CD4-positive, alpha-beta memory T cell (primary cell): ENCODE measurements around the gene UMAD1. TPM values are rescaled to one million over a fixed set of nuclear protein-coding genes. Genes with fewer than 3 reads are reported as not detected.

ENCODE experiments used
- CTCF ChIA-PET: fragments of 350-600 bp; sonication (Branson Sonifier 250); formaldehyde crosslinking; loops from one replicate; lab custom pipeline; 2021; ENCODE audit warnings: inconsistent platforms; ENCODE audit not compliant: partially characterized antibody; lab: Charles Lee
- POLR2A ChIA-PET: fragments of 350-600 bp; sonication (Branson Sonifier 250); formaldehyde crosslinking; loops from one replicate; lab custom pipeline; 2021; ENCODE audit not compliant: partially characterized antibody; lab: Charles Lee
- DNase-seq, 5 donors: peaks; one replicate each; pipeline versions ENCODE4 v3.0.0 to v3.0.0-alpha.2; 2020 to 2022; ENCODE audit warnings: mixed read lengths in 1 of 5
- H3K27ac ChIP-seq: one replicate; pipeline ENCODE4 v1.7.0; 2013; ENCODE audit warnings: low read depth, low read length
- H3K27me3 ChIP-seq: 2 replicates; pipeline ENCODE4 v1.7.0; 2013; ENCODE audit warnings: mild to moderate bottlenecking, low read length, moderate library complexity; ENCODE audit not compliant: insufficient read depth
- H3K36me3 ChIP-seq: 2 replicates; pipeline ENCODE4 v1.7.0; 2013; ENCODE audit warnings: mild to moderate bottlenecking, low read length, moderate library complexity; ENCODE audit not compliant: insufficient read depth
- H3K4me1 ChIP-seq: 2 replicates; pipeline ENCODE4 v1.7.0; 2013; ENCODE audit warnings: mild to moderate bottlenecking, low read length, moderate library complexity; ENCODE audit not compliant: insufficient read depth
- H3K4me3 ChIP-seq, 2 donors: one replicate each; pipeline ENCODE4 v1.7.0; 2013; ENCODE audit warnings: low read length in 2 of 2, mild to moderate bottlenecking in 1 of 2
- H3K9me3 ChIP-seq, 2 donors: one replicate each; pipeline ENCODE4 v1.7.0; 2013; ENCODE audit warnings: low read length in 2 of 2, control low read depth in 1 of 2; ENCODE audit not compliant: control insufficient read depth in 1 of 2
- H3K27ac Mint-ChIP-seq, 7 donors: one replicate each; pipeline ENCODE4 v1.8.0; 2020 to 2021; ENCODE audit warnings: mixed read lengths in 7 of 7, mild to moderate bottlenecking in 6 of 7, inconsistent platforms in 3 of 7, moderate library complexity in 3 of 7
- H3K27me3 Mint-ChIP-seq, 2 donors: one replicate each; pipeline ENCODE4 v1.8.0; 2020 to 2021; ENCODE audit warnings: mixed read lengths in 2 of 2
- H3K36me3 Mint-ChIP-seq, 2 donors: one replicate each; pipeline ENCODE4 v1.8.0; 2020 to 2021; ENCODE audit warnings: mixed read lengths in 2 of 2, inconsistent platforms in 1 of 2, mild to moderate bottlenecking in 1 of 2
- H3K4me1 Mint-ChIP-seq, 4 donors: one replicate each; pipeline ENCODE4 v1.8.0; 2020 to 2021; ENCODE audit warnings: mixed read lengths in 4 of 4, mild to moderate bottlenecking in 1 of 4
- H3K4me3 Mint-ChIP-seq, 8 donors: one replicate each; pipeline ENCODE4 v1.8.0; 2020 to 2021; ENCODE audit warnings: mixed read lengths in 8 of 8, mild to moderate bottlenecking in 7 of 8, moderate library complexity in 6 of 8, inconsistent platforms in 3 of 8
- H3K9me3 Mint-ChIP-seq, 8 donors: one replicate each; pipeline ENCODE4 v1.8.0; 2020 to 2021; ENCODE audit warnings: mixed read lengths in 8 of 8, mild to moderate bottlenecking in 5 of 8, inconsistent platforms in 3 of 8, moderate library complexity in 1 of 8
- intact Hi-C: fragments of 100-400 bp; cut with micrococcal nuclease; formaldehyde crosslinking; loops from one replicate; pipeline ENCODE4 v1.15.1; 2023
- polyA plus RNA-seq, 2 donors: library from polyadenylated mRNA; unstranded; fragments of 300-500 nt; fragmentation: Illumina TruSeq; gene quantifications; one replicate each; pipeline ENCODE4 v1.2.3, GENCODE V29; 2021
- total RNA-seq, 2 experiments: library from RNA; stranded (reverse); gene quantifications; one replicate each; pipeline ENCODE4 v1.2.3, GENCODE V29; 2021

UMAD1 gene
- total and polyA plus RNA-seq, 4 experiments from 2014 or later, result 23.5 to 36.7 (median 27.6) TPM

GRCh38 chr7:7881581-7881980 is 241.0 kb downstream of the UMAD1 start:
- H3K4me1 Mint-ChIP-seq, result peaks cover 0 to 3% (median 2%) of the 10 kb centered on the region in 4 donors
- no peak overlapping the region for H3K4me3 Mint-ChIP-seq
- H3K9me3 Mint-ChIP-seq, result no peaks in the 10 kb centered on the region

DNA sequence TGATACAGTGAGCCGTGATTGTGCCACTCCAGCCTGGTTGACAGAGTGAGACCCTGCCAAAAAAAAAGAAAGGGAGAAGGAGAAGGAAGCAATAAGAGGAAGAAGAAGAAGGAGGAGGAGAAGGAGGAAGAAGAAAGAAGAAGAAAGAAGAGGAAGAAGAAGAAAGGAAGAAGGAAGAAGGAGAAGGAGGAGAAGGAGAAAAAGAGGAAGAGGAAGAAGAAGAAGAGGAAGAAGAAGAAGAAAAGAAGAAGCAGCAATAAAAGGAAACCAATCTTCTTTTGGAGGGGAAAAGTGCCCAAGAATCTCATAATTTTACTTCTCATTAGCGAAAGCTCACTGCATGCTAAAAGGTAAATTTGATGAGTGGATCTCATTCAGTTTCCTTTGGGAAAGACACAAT is 242.3 kb downstream of the UMAD1 start:
- intact Hi-C loops, result no loop called here
- ChIA-PET POLR2A (no interaction called here), CTCF (no interaction called here)
- no peak for DNase-seq
- H3K4me3 ChIP-seq, result no peak overlapping the region
- Mint-ChIP-seq H3K27ac (no peak overlapping the region), H3K4me3 (no peak overlapping the region), H3K4me1 (peaks cover 0 to 3% (median 2%) of the 10 kb centered on the region in 4 donors), H3K27me3 (no peaks in the 10 kb centered on the region), H3K9me3 (no peaks in the 10 kb centered on the region), H3K36me3 (peaks cover 0 to 12% of the 10 kb centered on the region in 2 donors)
- H3K27me3 ChIP-seq, result no peaks in the 10 kb centered on the region
- H3K9me3 ChIP-seq, result no peaks in the 10 kb centered on the region
- no peaks in the 10 kb centered on the region for H3K4me1 ChIP-seq
- H3K36me3 ChIP-seq, result no peaks in the 10 kb centered on the region
- no peak overlapping the region for H3K27ac ChIP-seq

More at GRCh38 chr7:7881581-7881980, 241.0 kb downstream of the UMAD1 start:
- H3K27me3 Mint-ChIP-seq, result no peaks in the 10 kb centered on the region
- ChIA-PET POLR2A (no interaction called here), CTCF (no interaction called here)
- no peak for DNase-seq
- peaks cover 2 to 18% of the 10 kb centered on the region in 2 donors for H3K36me3 Mint-ChIP-seq
- Histone ChIP-seq H3K9me3 (no peaks in the 10 kb centered on the region), H3K4me3 (no peak overlapping the region), H3K4me1 (no peaks in the 10 kb centered on the region), H3K36me3 (no peaks in the 10 kb centered on the region), H3K27me3 (no peaks in the 10 kb centered on the region), H3K27ac (no peak overlapping the region)
- intact Hi-C loops, result no loop called here
- no peak overlapping the region for H3K27ac Mint-ChIP-seq

- Histone ChIP-seq H3K27ac (no peak overlapping the region), H3K27me3 (no peaks in the 10 kb centered on the region), H3K4me1 (no peaks in the 10 kb centered on the region), H3K36me3 (no peaks in the 10 kb centered on the region), H3K9me3 (no peaks in the 10 kb centered on the region), H3K4me3 (no peak overlapping the region)
- CTCF ChIA-PET, result no interaction called here
- Mint-ChIP-seq H3K27me3 (no peaks in the 10 kb centered on the region), H3K4me3 (no peak overlapping the region), H3K9me3 (no peaks in the 10 kb centered on the region), H3K36me3 (peaks cover 0 to 7% of the 10 kb centered on the region in 2 donors), H3K27ac (no peak overlapping the region), H3K4me1 (peaks cover 0 to 2% (median 0%) of the 10 kb centered on the region in 4 donors)
- DNase-seq, result no peak
- POLR2A ChIA-PET, result no interaction called here
- intact Hi-C loops, result no loop called here
These were observed 242.8 kb downstream of the UMAD1 start for GRCh38 chr7:7883394-7883793.

- Mint-ChIP-seq H3K9me3 (no peaks in the 10 kb centered on the region), H3K27me3 (no peaks in the 10 kb centered on the region), H3K36me3 (peaks cover 0 to 12% of the 10 kb centered on the region in 2 donors), H3K4me3 (no peak overlapping the region), H3K27ac (no peak overlapping the region), H3K4me1 (peaks cover 0 to 2% (median 0%) of the 10 kb centered on the region in 4 donors)
- no peak for DNase-seq
- no peaks in the 10 kb centered on the region for H3K4me1 ChIP-seq
- no peaks in the 10 kb centered on the region for H3K27me3 ChIP-seq
- POLR2A ChIA-PET, result no interaction called here
- H3K27ac ChIP-seq, result no peak overlapping the region
- no peaks in the 10 kb centered on the region for H3K36me3 ChIP-seq
- no peaks in the 10 kb centered on the region for H3K9me3 ChIP-seq
- H3K4me3 ChIP-seq, result no peak overlapping the region
- intact Hi-C loops, result no loop called here
- CTCF ChIA-PET, result no interaction called here
These were observed 244.3 kb downstream of the UMAD1 start for GRCh38 chr7:7884855-7885254.

- H3K27ac ChIP-seq, result no peak overlapping the region
- H3K4me1 ChIP-seq, result no peaks in the 10 kb centered on the region
- H3K27me3 ChIP-seq, result no peaks in the 10 kb centered on the region
- Mint-ChIP-seq H3K27ac (no peak overlapping the region), H3K9me3 (peaks cover 0 to 3% (median 0%) of the 10 kb centered on the region in 8 donors), H3K27me3 (no peaks in the 10 kb centered on the region), H3K4me3 (no peak overlapping the region), H3K36me3 (peaks cover 1 to 20% of the 10 kb centered on the region in 2 donors), H3K4me1 (no peaks in the 10 kb centered on the region)
- no peaks in the 10 kb centered on the region for H3K9me3 ChIP-seq
- POLR2A ChIA-PET, result no interaction called here
- no peaks in the 10 kb centered on the region for H3K36me3 ChIP-seq
- H3K4me3 ChIP-seq, result no peak overlapping the region
- DNase-seq, result no peak
- intact Hi-C loops, result no loop called here
- CTCF ChIA-PET, result no interaction called here
These were observed 249.4 kb downstream of the UMAD1 start for GRCh38 chr7:7889791-7890568.

GRCh38 chr7:7895004-7895650 is 254.6 kb downstream of the UMAD1 start:
- H3K36me3 Mint-ChIP-seq, result peaks cover 1 to 22% of the 10 kb centered on the region in 2 donors
- Histone ChIP-seq H3K4me3 (no peak overlapping the region), H3K4me1 (no peaks in the 10 kb centered on the region), H3K9me3 (no peaks in the 10 kb centered on the region), H3K36me3 (no peaks in the 10 kb centered on the region), H3K27me3 (no peaks in the 10 kb centered on the region), H3K27ac (no peak overlapping the region)
- H3K27ac Mint-ChIP-seq, result peak overlapping the region in 1 of 7 donors; percentile 38
- no peak for DNase-seq
- intact Hi-C loops, result no loop called here
- ChIA-PET CTCF (no interaction called here), POLR2A (no interaction called here)
- H3K4me3 Mint-ChIP-seq, result no peak overlapping the region
- peaks cover 0 to 3% (median 0%) of the 10 kb centered on the region in 8 donors for H3K9me3 Mint-ChIP-seq
- H3K4me1 Mint-ChIP-seq, result no peaks in the 10 kb centered on the region
- no peaks in the 10 kb centered on the region for H3K27me3 Mint-ChIP-seq

GRCh38 chr7:7895754-7896153 is 255.2 kb downstream of the UMAD1 start:
- peaks cover 0 to 2% (median 0%) of the 10 kb centered on the region in 8 donors for H3K9me3 Mint-ChIP-seq
- DNase-seq, result no peak
- no peak overlapping the region for H3K27ac ChIP-seq
- H3K4me1 ChIP-seq, result no peaks in the 10 kb centered on the region
- no peak overlapping the region for H3K27ac Mint-ChIP-seq
- intact Hi-C loops, result no loop called here
- no peaks in the 10 kb centered on the region for H3K27me3 ChIP-seq
- no peaks in the 10 kb centered on the region for H3K36me3 ChIP-seq
- no peak overlapping the region for H3K4me3 Mint-ChIP-seq
- H3K36me3 Mint-ChIP-seq, result peaks cover 1 to 15% of the 10 kb centered on the region in 2 donors
- H3K9me3 ChIP-seq, result no peaks in the 10 kb centered on the region
- no peaks in the 10 kb centered on the region for H3K4me1 Mint-ChIP-seq
- POLR2A ChIA-PET, result no interaction called here
- H3K27me3 Mint-ChIP-seq, result no peaks in the 10 kb centered on the region
- CTCF ChIA-PET, result no interaction called here
- H3K4me3 ChIP-seq, result no peak overlapping the region
